ENCODE measurements around the gene LSM3. TPM values are rescaled to one million over a fixed set of nuclear protein-coding genes. Genes with fewer than 3 reads are reported as not detected.

LSM3 gene
- total RNA-seq, 4 donors from 2014 or later: 7.9 to 15.6 (median 12.7) TPM

DNA sequence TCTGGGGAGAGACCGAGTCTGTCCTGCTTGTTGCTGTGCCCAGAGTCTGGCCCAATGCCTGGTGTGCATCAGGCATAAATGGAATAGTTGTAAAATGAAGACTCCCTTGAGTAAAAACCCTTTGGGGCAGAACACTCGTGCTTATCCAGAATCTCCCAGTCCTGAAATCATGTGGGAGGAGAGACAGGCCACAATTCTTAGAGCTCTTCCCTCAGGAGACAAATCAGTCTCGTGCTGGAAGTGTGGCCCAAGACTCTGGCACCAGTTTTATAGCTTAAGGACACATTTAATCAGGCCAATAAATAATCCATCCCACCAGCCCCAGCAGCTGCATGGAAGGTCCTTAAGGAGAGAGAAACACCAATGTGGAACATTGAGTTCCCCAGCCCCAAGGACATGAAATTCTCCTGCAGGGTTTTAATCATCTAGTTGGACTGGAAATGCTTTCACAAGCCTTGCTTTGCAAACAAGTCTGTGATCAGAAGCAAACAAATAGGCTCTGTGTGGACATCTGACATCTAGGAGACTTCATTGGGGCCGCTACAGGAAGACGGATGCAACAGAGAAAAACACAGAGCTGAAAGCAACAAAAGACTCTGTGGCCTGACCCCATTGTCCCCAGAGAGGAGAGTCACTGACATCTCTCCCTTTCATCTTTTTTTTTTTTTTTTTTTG is 70.4 kb downstream of the LSM3 start:
- no peaks in the 10 kb centered on the region for H3K9me3 ChIP-seq
- H3K36me3 ChIP-seq: no peaks in the 10 kb centered on the region
- 71 to 80% methylated on average over 1 to 3 of the region's 5 CpGs for WGBS, 2 donors (ENCODE audit: low coverage in 1 of 2)
- H3K27ac ChIP-seq: no peak overlapping the region
- H3K27me3 ChIP-seq: peaks cover 5% of the 10 kb centered on the region
- TF ChIP-seq POLR2AphosphoS5 (IDR thresholded peaks at IDR 0.05): peak; percentile 48
- TF ChIP-seq CTCF (IDR thresholded peaks at IDR 0.05): no peak
- no peak for TF ChIP-seq POLR2A (IDR thresholded peaks at IDR 0.05)
- no peak overlapping the region for H3K4me3 ChIP-seq
- no peaks in the 10 kb centered on the region for H3K4me1 ChIP-seq
- peak; percentile 70 for ATAC-seq

Other genes with a start within 250 kb of the LSM3 start
- gene CHCHD4, start 53.9 kb upstream of the LSM3 start, total RNA-seq: 10 to 100 TPM; 14.5 to 32.9 (median 25.7) TPM
- 100 to 1,000 TPM; 115 to 227 (median 183) TPM for gene TMEM43, start 53.8 kb upstream of the LSM3 start, total RNA-seq
- 10 to 100 TPM; 27.6 to 73.0 (median 34.4) TPM for gene XPC, start 216 bp upstream of the LSM3 start, total RNA-seq
- 10 to 100 TPM; 15.4 to 37.6 (median 20.9) TPM for gene SLC6A6, start 223.8 kb downstream of the LSM3 start, total RNA-seq

Data from gastroesophageal sphincter (tissue), 4 donors.